AG04449 (cell line): ENCODE measurements around the gene DENR.

Experiments
- CTCF ChIA-PET: fragments of 350-600 bp; formaldehyde crosslinking; extraction: SDS; loops from one replicate; lab custom pipeline; 2021; ENCODE audit warnings: antibody characterized with exemption; lab: Yijun Ruan, JAX
- POLR2A ChIA-PET: fragments of 400-600, 350-600 bp; formaldehyde crosslinking; extraction: SDS; loops from one replicate; lab custom pipeline; 2020; ENCODE audit warnings: antibody characterized with exemption, inconsistent platforms; lab: Yijun Ruan, JAX
- DNase-seq: peaks from one replicate; pipeline ENCODE4 v3.0.0-alpha.2; 2010; ENCODE audit warnings: low read depth, low spot score
- H3K4me3 ChIP-seq: 2 replicates; pipeline ENCODE4 v1.5.1; 2011; ENCODE audit warnings: low read depth, mild to moderate bottlenecking, control low read depth, low read length
- CTCF ChIP-seq: IDR thresholded peaks from one replicate; pipeline ENCODE4 v1.5.1; 2011; ENCODE audit warnings: mild to moderate bottlenecking, moderate library complexity, low read length, control low read depth, inconsistent platforms; ENCODE audit not compliant: insufficient read depth; ENCODE audit errors: missing control alignments

Gene DENR

DNA sequence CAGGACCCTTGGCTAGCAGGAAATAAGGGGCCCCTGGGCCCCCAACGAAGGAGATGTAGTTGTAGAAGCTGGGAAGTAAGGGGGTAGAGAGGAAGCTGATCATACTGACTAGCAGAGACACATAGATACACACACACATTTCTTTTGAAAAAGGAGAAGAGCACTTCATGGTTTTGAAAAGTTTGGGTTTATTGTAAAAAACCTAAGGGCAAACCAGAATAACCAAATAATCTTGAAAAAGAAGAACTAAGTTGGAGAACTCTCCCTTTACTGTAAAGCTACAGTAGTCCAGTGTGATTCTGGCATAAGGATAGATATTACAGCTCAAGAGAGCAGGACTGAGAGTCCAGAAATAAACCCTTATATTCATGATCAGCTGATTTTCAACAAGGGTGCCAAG, 30.2 kb upstream of the DENR start:
- ChIA-PET POLR2A (no interaction called here), CTCF (interaction anchor here (1.3 kb wide), 1 partner anchor 85 kb away, joined by 4 read pairs; no protein-coding TSS in a partner anchor)
- DNase-seq: no peak

DNA sequence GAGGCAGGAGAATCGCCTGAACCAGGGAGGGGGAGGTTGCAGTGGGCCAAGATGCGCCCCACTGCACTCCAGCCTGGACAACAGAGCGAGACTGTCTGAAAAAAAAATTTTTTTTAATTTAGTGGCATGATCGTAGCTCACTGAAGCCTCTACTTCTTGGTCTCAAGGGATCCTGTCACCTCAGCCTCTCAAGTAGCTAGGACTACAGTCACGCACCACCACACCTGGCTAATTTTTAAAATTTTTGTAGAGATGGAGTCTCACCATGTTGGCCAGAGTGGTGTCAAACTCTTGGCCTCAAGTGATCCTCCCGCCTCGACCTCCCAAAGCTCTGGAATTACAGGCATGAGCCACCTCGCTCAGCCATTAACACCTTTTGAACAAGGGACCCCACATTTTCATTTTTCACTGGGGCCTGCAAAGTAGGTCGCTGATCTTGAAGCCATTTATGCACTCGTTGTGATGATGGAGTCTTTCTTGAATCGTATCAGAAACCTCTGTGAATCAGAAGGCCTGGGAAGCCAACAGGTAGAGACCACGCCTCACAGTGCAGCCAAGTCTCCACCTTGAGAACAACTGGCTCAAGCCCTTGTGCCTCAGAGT, 27.9 kb upstream of the DENR start:
- POLR2A ChIA-PET: no interaction called here

More for the DNA sequence above, 30.2 kb upstream of the DENR start:
- no peak for TF ChIP-seq CTCF
- H3K4me3 ChIP-seq: no peak overlapping the region

GRCh38 chr12:122725452-122726079, 27.1 kb upstream of the DENR start:
- ChIA-PET CTCF (interaction anchor here (1.0 to 1.8 kb wide), 2 partner anchors 11 to 68 kb away, joined by 3 to 5 read pairs; no protein-coding TSS in a partner anchor), POLR2A (no interaction called here)
- DNase-seq: no peak
- TF ChIP-seq CTCF: no peak
- H3K4me3 ChIP-seq: no peak overlapping the region

More for the DNA sequence above, 27.9 kb upstream of the DENR start:
- no peak overlapping the region for H3K4me3 ChIP-seq
- no peak for DNase-seq
- CTCF ChIA-PET: interaction anchor here (1.0 to 1.8 kb wide), 3 partner anchors 20 to 69 kb away, joined by 3 to 5 read pairs (median 4); partner anchors contain the start of gene DENR
- no peak for TF ChIP-seq CTCF

DNA sequence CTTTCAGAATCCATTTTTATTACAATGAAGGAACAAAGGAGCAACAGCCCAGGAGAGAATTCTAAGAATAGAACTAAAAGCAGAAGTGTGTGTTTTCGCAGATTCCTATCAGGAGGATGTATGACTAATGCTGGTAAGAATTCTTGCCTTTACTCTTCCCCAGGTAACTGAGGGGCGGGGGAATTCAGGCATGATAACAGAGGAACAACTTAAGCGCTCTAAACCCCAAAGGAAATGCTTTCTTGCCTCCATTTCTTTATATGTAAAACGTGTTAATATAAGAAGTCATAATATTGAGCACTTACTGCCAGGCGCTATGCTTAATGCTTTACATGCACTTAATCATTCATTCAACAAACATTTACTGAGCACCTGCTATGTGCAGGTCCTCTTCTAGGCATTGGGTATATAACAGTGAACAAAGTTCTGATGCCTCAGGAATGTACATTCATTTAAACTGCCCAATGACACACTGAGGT, 26.5 kb upstream of the DENR start:
- no peak for DNase-seq
- H3K4me3 ChIP-seq: no peak overlapping the region
- POLR2A ChIA-PET: no interaction called here
- CTCF ChIA-PET: interaction anchor here (1.0 to 1.8 kb wide), 2 partner anchors 11 to 68 kb away, joined by 3 to 5 read pairs; no protein-coding TSS in a partner anchor
- TF ChIP-seq CTCF: no peak

DNA sequence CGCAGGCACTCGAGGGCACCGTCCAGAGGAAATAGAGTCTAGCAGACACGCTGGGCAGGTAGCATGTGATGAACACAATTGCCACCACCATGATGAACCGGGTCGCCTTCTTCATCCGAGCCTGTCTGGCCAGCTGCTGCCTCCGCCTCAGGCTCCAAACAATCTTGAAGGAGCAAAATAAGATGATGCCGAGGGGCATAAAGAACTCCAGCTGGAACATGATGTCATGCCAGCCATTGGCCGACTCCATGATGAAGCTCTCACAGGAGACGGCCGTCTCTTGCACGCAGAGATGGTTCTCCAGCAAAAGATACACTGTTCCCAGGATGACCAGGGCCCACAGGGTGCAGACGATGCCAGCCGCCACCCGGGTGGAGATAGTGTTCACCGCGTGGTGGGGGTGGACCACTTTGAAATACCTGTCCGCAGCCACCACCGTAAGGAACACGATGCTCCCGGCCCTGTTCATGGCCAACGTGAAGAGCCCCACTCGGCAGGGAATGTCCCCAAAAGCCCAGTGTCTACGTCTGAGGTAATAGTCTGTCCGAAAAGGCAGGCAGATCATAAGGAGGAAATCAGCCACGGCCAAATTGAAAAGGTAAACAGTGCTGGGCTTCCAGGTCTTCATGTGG, 22.9 kb upstream of the DENR start:
- no peak for TF ChIP-seq CTCF
- POLR2A ChIA-PET: no interaction called here
- CTCF ChIA-PET: no interaction called here
- H3K4me3 ChIP-seq: no peak overlapping the region
- no peak for DNase-seq
